OCI-LY7 (cell line): ENCODE results near the gene SLC19A1. TPM values are rescaled to one million over a fixed set of nuclear protein-coding genes. Genes with fewer than 3 reads are reported as not detected.

Experiments used
- BruUV-seq: library from RNA; stranded (reverse); fragments of 400-500 nt; replicated peaks from 2 replicates; lab custom pipeline; 2021; lab: Mats Ljungman, UMichigan
- CTCF ChIA-PET: fragments of 300-600 bp; sonication (Branson Sonifier 250); formaldehyde crosslinking; loops from one replicate; lab custom pipeline; 2022; ENCODE audit warnings: antibody characterized with exemption; ENCODE audit not compliant: unreplicated experiment; lab: Charles Lee
- POLR2A ChIA-PET: fragments of 300-600 bp; sonication (Branson Sonifier 250); formaldehyde crosslinking; loops from one replicate; lab custom pipeline; 2022; ENCODE audit warnings: antibody characterized with exemption; lab: Charles Lee
- DNase-seq: peaks from one replicate; pipeline ENCODE4 v3.0.0-alpha.2; 2015; ENCODE audit warnings: low spot score
- H2AFZ ChIP-seq: fragments of 200-600 bp; sonication (generic), shearing (Covaris generic); 2 replicates; pipeline ENCODE4 v1.6.1; 2014; ENCODE audit warnings: mild to moderate bottlenecking, antibody characterized with exemption, low read length, moderate library complexity
- H3K27ac ChIP-seq: fragments of 200-600 bp; sonication (generic); 2 replicates; pipeline ENCODE4 v1.5.1; 2014; ENCODE audit warnings: mixed run types, low read depth, mild to moderate bottlenecking, moderate library complexity, low read length, inconsistent platforms; ENCODE audit not compliant: poor library complexity, severe bottlenecking
- H3K36me3 ChIP-seq: fragments of 200-600 bp; sonication (generic); 2 replicates; pipeline ENCODE4 v1.6.1; 2014; ENCODE audit warnings: mild to moderate bottlenecking, antibody characterized with exemption, low read length, moderate library complexity, mixed read lengths; ENCODE audit not compliant: insufficient read depth
- H3K4me1 ChIP-seq: fragments of 200-600 bp; sonication (generic); 2 replicates; pipeline ENCODE4 v1.5.1; 2014; ENCODE audit warnings: mild to moderate bottlenecking, low read length; ENCODE audit not compliant: insufficient read depth, poor library complexity, severe bottlenecking
- H3K4me2 ChIP-seq: fragments of 200-600 bp; sonication (generic); 2 replicates; pipeline ENCODE4 v1.6.1; 2014; ENCODE audit warnings: mild to moderate bottlenecking, low read length
- H3K4me3 ChIP-seq: fragments of 200-600 bp; sonication (generic); 2 replicates; pipeline ENCODE4 v1.5.1; 2014; ENCODE audit warnings: mild to moderate bottlenecking, low read depth, low read length; ENCODE audit not compliant: poor library complexity, severe bottlenecking
- H3K79me2 ChIP-seq: fragments of 200-600 bp; sonication (generic); 2 replicates; pipeline ENCODE4 v1.6.1; 2016; ENCODE audit warnings: low read depth, mild to moderate bottlenecking, low read length, moderate library complexity, mixed read lengths; ENCODE audit not compliant: insufficient read depth
- H3K9me2 ChIP-seq: fragments of 200-600 bp; sonication (generic); 2 replicates; pipeline ENCODE4 v1.6.1; 2016; ENCODE audit warnings: mild to moderate bottlenecking, low read length, mixed read lengths; ENCODE audit not compliant: insufficient read depth
- H3K9me3 ChIP-seq: fragments of 200-600 bp; sonication (generic); 2 replicates; pipeline ENCODE4 v1.6.1; 2014; ENCODE audit warnings: mild to moderate bottlenecking, mixed run types, low read length, mixed read lengths
- H4K20me1 ChIP-seq: fragments of 200-600 bp; sonication (generic); 2 replicates; pipeline ENCODE4 v1.6.1; 2014; ENCODE audit warnings: mild to moderate bottlenecking, antibody characterized with exemption, low read length, moderate library complexity, mixed read lengths; ENCODE audit not compliant: insufficient read depth
- EZH2phosphoT487 ChIP-seq: fragments of 200-600 bp; sonication (generic); IDR thresholded peaks from 2 replicates; pipeline ENCODE4 v1.6.1; 2018; ENCODE audit warnings: low read depth, borderline replicate concordance, mild to moderate bottlenecking, mixed run types, antibody characterized with exemption, low read length, moderate library complexity, mixed read lengths
- intact Hi-C: fragments of 100-400 bp; cut with micrococcal nuclease; formaldehyde crosslinking; loops from one replicate; pipeline ENCODE4 v1.10.0; 2022; ENCODE audit not compliant: unreplicated experiment
- total RNA-seq, 2 experiments: library from RNA; depleted of rRNA in 1 of 2; stranded (reverse); fragments of >200 nt in 1 of 2; shearing (Covaris generic) in 1 of 2; gene quantifications; 2 replicates each; pipeline ENCODE4 v1.2.3, GENCODE V29; 2014 to 2022
- TF ChIP-seq, protein P1 (sequence below): fragments of 200-600 bp; sonication (generic); conservative IDR thresholded peaks from 2 replicates; pipeline ENCODE4 v1.5.1; 2014; ENCODE audit warnings: mild to moderate bottlenecking, antibody characterized with exemption, low read length, moderate library complexity, mixed read lengths

SLC19A1 gene
- total RNA-seq, 2 experiments from 2014 or later = 17.9 to 41.2 TPM

DNA sequence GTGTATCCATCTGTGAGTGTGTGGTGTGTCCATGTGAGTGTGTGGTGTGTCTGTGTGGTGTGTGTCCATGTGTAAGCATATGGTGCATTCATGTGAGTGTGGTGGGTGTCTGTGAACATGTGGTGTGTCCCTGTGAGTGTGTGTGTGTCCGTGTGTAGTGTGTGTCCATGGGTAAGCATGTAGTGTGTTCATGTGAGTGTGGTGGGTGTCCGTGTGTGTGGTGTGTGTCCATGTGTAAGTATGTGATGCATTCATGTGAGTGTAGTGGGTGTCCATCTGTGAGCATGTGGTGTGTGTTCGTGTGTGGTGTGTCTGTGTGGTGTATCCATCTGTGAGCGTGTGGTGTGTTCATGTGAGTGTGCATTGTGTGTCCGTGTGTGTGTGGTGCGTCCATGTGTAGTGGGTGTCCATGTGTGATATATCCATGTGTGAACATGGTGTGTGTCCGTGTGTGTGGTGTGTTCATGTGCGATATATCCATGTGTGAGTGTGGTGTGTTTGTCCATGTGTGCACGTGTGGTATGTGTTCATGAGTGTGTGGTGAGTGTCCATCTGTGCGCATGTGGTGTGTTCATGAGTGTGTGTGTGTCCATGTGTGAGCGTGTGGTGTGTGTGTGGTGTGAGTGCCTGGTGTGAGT lies 12.3 kb downstream of the SLC19A1 start:
- TSS peak; percentile 60 for BruUV-seq
- ChIA-PET POLR2A (no interaction called here), CTCF (no interaction called here)
- Histone ChIP-seq H3K36me3 (peaks cover 29% of the 10 kb centered on the region), H3K27ac (no peak overlapping the region), H3K4me1 (no peaks in the 10 kb centered on the region), H3K4me3 (no peak overlapping the region), H3K9me2 (no peaks in the 10 kb centered on the region), H4K20me1 (no peaks in the 10 kb centered on the region), H3K79me2 (no peaks in the 10 kb centered on the region), H2AFZ (no peak overlapping the region), H3K4me2 (no peak overlapping the region), H3K9me3 (no peaks in the 10 kb centered on the region)
- DNase-seq = no peak
- TF ChIP-seq, protein P1, sequence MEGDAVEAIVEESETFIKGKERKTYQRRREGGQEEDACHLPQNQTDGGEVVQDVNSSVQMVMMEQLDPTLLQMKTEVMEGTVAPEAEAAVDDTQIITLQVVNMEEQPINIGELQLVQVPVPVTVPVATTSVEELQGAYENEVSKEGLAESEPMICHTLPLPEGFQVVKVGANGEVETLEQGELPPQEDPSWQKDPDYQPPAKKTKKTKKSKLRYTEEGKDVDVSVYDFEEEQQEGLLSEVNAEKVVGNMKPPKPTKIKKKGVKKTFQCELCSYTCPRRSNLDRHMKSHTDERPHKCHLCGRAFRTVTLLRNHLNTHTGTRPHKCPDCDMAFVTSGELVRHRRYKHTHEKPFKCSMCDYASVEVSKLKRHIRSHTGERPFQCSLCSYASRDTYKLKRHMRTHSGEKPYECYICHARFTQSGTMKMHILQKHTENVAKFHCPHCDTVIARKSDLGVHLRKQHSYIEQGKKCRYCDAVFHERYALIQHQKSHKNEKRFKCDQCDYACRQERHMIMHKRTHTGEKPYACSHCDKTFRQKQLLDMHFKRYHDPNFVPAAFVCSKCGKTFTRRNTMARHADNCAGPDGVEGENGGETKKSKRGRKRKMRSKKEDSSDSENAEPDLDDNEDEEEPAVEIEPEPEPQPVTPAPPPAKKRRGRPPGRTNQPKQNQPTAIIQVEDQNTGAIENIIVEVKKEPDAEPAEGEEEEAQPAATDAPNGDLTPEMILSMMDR = no peak
- no peak for TF ChIP-seq EZH2phosphoT487
- intact Hi-C loops = no loop called here

DNA sequence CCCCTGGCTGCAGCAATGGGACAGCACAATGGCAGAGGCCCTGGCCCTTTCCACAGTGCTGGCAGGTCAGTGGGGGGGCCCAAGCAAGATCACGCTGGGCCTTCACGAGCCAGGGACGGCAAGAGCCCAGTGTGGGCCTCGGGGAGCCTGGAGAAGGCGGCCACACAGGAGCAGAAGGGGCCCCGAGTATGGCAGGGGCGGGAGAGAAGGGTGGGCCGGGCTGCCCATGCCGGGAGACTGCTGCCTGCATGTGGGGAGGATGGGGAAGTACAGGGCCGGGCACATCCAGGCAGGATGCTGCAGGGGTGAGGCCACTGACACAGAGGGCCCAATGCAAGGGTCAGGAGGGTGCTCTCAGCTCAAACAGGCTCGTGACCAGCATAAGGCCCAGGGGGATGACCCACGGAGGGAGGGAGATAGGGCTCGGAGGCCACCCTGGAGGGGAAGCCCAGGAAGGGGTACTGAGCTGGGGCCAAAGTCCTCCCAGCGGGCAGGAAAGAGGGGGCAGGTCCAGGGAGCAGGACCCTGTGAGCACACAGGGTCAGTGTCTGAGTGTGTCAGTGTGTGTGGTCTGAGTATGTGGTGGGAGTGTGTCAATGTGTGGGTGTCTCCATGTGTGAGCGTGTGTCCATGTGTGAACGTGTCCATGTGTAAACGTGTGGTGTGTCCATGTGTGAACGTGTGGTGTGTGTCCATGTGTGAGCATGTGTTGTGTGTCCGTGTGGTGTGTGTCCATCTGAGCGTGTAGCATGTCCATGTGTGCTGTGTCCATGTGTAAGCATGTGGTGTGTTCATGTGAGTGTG lies 13.1 kb downstream of the SLC19A1 start:
- no peaks in the 10 kb centered on the region for H3K9me3 ChIP-seq
- no peak overlapping the region for H3K4me2 ChIP-seq
- no peak overlapping the region for H2AFZ ChIP-seq
- H3K36me3 ChIP-seq = peaks cover 30% of the 10 kb centered on the region
- H3K9me2 ChIP-seq = no peaks in the 10 kb centered on the region
- H3K27ac ChIP-seq = no peak overlapping the region
- intact Hi-C loops = no loop called here
- H3K79me2 ChIP-seq = no peaks in the 10 kb centered on the region
- CTCF ChIA-PET = no interaction called here
- DNase-seq = no peak
- H3K4me1 ChIP-seq = no peaks in the 10 kb centered on the region
- no peaks in the 10 kb centered on the region for H4K20me1 ChIP-seq
- POLR2A ChIA-PET = no interaction called here
- no TSS peak for BruUV-seq
- TF ChIP-seq, protein P1 = no peak
- no peak for TF ChIP-seq EZH2phosphoT487
- H3K4me3 ChIP-seq = no peak overlapping the region
